ENCODE data around the gene GIGYF2. TPM values are rescaled to one million over a fixed set of nuclear protein-coding genes. Genes with fewer than 3 reads are reported as not detected.

Gene GIGYF2
- total RNA-seq, 1 experiment from 2014 or later, result 60.6 TPM

- Histone ChIP-seq H3K27ac (ENCODE audit: low read depth, low read length) (no peak overlapping the region), H3K4me1 (ENCODE audit: control insufficient read depth in 1 of 2, insufficient read depth in 2 of 2, low read length in 2 of 2) (no peaks in the 10 kb centered on the region), H3K36me3 (ENCODE audit: control insufficient read depth in 1 of 2, insufficient read depth in 2 of 2, low read length in 2 of 2) (0 out of 4 replicates have a peak, but pooled peaks cover 0 to 3% of the 10 kb centered on the region in 2 experiments), H3K9me3 (ENCODE audit: control insufficient read depth in 1 of 2, insufficient read depth in 1 of 2, low read depth in 1 of 2, low read length in 2 of 2) (no peaks in the 10 kb centered on the region), H3K4me3 (replicated peaks in 1 of 2; ENCODE audit: low read depth in 1 of 2, low read length in 2 of 2) (no peak overlapping the region), H2AFZ (ENCODE audit: low read depth, low read length, poor library complexity, severe bottlenecking) (no peak overlapping the region), H3K4me2 (ENCODE audit: low read length) (no peak overlapping the region), H3K27me3 (ENCODE audit: insufficient read depth, low read length) (no peaks in the 10 kb centered on the region), H3K9ac (ENCODE audit: low read length) (no peak overlapping the region), H4K20me1 (ENCODE audit: insufficient read depth) (no peaks in the 10 kb centered on the region), H3K9me2 (ENCODE audit: insufficient read depth) (no peaks in the 10 kb centered on the region), H3K79me2 (ENCODE audit: insufficient read depth, low read length) (no peaks in the 10 kb centered on the region)
- POLR2A ChIA-PET, result no interaction called here
- no peak for DNase-seq (ENCODE audit: low read depth, low spot score)
- TF ChIP-seq TCF7L2 (IDR thresholded peaks at IDR 0.05; ENCODE audit: borderline replicate concordance, extremely low read depth, insufficient read depth, insufficient read length), result no peak
- TF ChIP-seq POLR2A (IDR thresholded peaks at IDR 0.05; ENCODE audit: borderline replicate concordance, extremely low read depth, insufficient read depth, insufficient read length), result no peak
- TF ChIP-seq JUND (IDR thresholded peaks at IDR 0.05), result no peak
- no peak for TF ChIP-seq REST (IDR thresholded peaks at IDR 0.05; ENCODE audit: low read depth)
- no peak for TF ChIP-seq EGR1 (IDR thresholded peaks at IDR 0.05; ENCODE audit: low read depth)
- TF ChIP-seq ATF3 (IDR thresholded peaks at IDR 0.05), result no peak
- TF ChIP-seq FOSL1 (IDR thresholded peaks at IDR 0.05; ENCODE audit: low read depth), result no peak
- TF ChIP-seq RAD21 (IDR thresholded peaks at IDR 0.05; ENCODE audit: low read depth), result no peak
- no peak for TF ChIP-seq SIN3A (IDR thresholded peaks at IDR 0.05; ENCODE audit: low read depth)
- no peak for TF ChIP-seq CEBPB (IDR thresholded peaks at IDR 0.05; ENCODE audit: low read depth)
- no peak for TF ChIP-seq CBX3 (IDR thresholded peaks at IDR 0.05; ENCODE audit: low read depth)
- TF ChIP-seq ZFX (IDR thresholded peaks at IDR 0.05), result no peak
- no peak for TF ChIP-seq EZH2 (IDR thresholded peaks at IDR 0.05)
- TF ChIP-seq SP1 (IDR thresholded peaks at IDR 0.05; ENCODE audit: low read depth), result no peak
- TF ChIP-seq POLR2AphosphoS5 (IDR thresholded peaks at IDR 0.05; ENCODE audit: low read depth, low read length), result no peak
- RAD21 ChIA-PET (ENCODE audit: low non-redundant PET in 1 of 2, low total read pairs in 2 of 2, uncharacterized antibody in 2 of 2, unreplicated experiment in 2 of 2), result no interaction called here
- ATAC-seq, result no peak
- CTCF ChIA-PET, result no interaction called here
- intact Hi-C loops (cut with micrococcal nuclease), result no loop called here
- BruUV-seq (replicated peaks), result no TSS peak
Observed at GRCh38 chr2:232878855-232879617, 181.9 kb downstream of the GIGYF2 start.

Data from HCT116 (cell line).